Left colon (tissue), 2 donors: ENCODE data around the gene NFE2L2. TPM values are rescaled to one million over a fixed set of nuclear protein-coding genes. Genes with fewer than 3 reads are reported as not detected.
"Not testable (repeated sequence)": the region's sequence is repeated elsewhere in the genome, so short reads cannot be mapped to it uniquely, and the experiment has no call there.

Experiments
- ATAC-seq: fragments of 200-7000 bp; cut with Tn5 transposase; one replicate; pipeline ENCODE4 v1.9.1; 2020; ENCODE audit warnings: mild to moderate bottlenecking, moderate library complexity
- DNase-seq, 2 donors: peaks; one replicate each; pipeline ENCODE4 v3.0.0-alpha.2; 2020
- intact Hi-C, 2 donors: fragments of 100-400 bp; cut with DNase I in 1 of 2; cut with micrococcal nuclease in 1 of 2; formaldehyde crosslinking; loops; one replicate each; pipeline versions ENCODE4 v1.11.2 to v1.14.0; 2022; cut with DNase I, micrococcal nuclease
- total RNA-seq, 2 donors: library from RNA; stranded (reverse); fragmentation: NEBNext Ultra II Directional; extraction: Animal tissue kit (Norgen Biotek cat#: 25700); gene quantifications; one replicate each; pipeline ENCODE4 v1.2.1, GENCODE V29; 2021
- donor health status: DM: no; HTN: no; CAD: no.
- donor health status: DM: yes; HTN: yes; CAD: no.

The NFE2L2 gene
- total RNA-seq, 2 donors from 2014 or later: 73.1 to 94.1 TPM

DNA sequence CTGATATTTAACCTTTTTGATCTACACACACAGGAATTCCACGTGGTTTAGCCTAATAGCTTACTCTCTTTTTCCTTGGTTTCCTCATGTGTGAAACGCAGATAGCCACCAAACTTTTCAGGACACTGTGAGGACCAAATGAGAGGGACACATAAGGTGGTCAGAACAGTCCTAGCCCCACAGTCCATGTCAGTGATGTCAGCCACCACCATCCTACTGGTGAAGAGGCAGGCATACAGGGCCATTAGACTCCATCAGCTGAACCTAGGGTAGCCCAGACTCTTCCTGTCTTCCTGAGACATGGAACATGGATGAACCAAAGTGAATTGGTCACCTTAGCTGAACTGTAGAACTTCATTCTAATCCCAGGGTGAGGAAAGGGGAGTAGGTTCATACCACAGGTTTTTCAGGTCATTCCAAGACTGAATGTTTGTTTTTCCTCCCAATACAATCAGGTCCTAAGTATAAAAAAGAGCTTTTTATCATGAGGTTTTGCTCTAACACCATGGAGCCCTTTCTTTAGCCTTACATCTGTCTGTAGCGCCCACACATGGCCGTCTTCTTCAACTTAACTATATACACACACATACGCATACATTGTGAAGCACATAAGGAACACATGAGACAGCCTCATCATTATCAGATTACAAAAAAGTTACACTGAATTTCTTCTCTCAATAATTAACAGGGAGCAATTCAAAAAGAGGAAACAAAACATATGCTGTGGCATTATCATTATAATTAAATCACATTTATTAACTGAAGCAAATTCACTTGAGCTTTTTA lies 18.5 kb upstream of the NFE2L2 start:
- intact Hi-C loops: no loop called here
- DNase-seq: no peak
- no peak for ATAC-seq

DNA sequence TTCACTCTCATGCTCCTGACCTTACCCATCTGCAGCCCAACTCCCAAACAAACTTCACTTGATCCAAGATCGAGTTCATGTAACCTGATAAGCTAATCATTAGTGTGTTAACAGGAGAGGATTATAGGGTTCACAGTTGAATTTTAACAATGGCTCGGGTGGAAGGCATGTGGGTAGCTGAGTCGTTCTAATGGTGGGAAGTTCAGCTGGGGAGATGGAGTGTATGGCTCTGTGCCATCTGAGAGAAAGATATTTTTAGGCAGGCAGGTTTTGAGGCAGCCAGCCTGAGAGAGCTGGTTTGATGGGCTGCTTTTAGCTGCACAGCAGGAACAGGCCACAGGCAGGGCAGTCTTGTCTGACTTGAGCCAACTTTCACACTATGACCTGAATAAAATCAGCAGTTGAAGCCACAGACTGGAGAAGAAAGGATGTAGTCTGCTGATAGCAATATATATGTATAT lies 17.7 kb upstream of the NFE2L2 start:
- intact Hi-C loops: no loop called here
- DNase-seq (no peak), ATAC-seq (no peak)

- DNase-seq: no peak
- intact Hi-C loops: no loop called here
- no peak for ATAC-seq
Observed at GRCh38 chr2:177281400-177282180, 17.1 kb upstream of the NFE2L2 start.

- ATAC-seq: no peak
- no peak for DNase-seq
- intact Hi-C loops: no loop called here
Observed at GRCh38 chr2:177279847-177280246, 15.3 kb upstream of the NFE2L2 start.

- DNase-seq: no peak
- no peak for ATAC-seq
- intact Hi-C loops: no loop called here
Observed at GRCh38 chr2:177275743-177276055, 11.2 kb upstream of the NFE2L2 start.

- DNase-seq (no peak), ATAC-seq (no peak)
- intact Hi-C loops: no loop called here
Observed at GRCh38 chr2:177275040-177275742, 10.7 kb upstream of the NFE2L2 start.

GRCh38 chr2:177273408-177273807 lies 8.9 kb upstream of the NFE2L2 start:
- intact Hi-C loops: no loop called here
- ATAC-seq: peak; percentile 98
- no peak for DNase-seq

- intact Hi-C loops: no loop called here
- ATAC-seq (no peak), DNase-seq (no peak)
Observed at GRCh38 chr2:177272765-177273164, 8.2 kb upstream of the NFE2L2 start.

DNA sequence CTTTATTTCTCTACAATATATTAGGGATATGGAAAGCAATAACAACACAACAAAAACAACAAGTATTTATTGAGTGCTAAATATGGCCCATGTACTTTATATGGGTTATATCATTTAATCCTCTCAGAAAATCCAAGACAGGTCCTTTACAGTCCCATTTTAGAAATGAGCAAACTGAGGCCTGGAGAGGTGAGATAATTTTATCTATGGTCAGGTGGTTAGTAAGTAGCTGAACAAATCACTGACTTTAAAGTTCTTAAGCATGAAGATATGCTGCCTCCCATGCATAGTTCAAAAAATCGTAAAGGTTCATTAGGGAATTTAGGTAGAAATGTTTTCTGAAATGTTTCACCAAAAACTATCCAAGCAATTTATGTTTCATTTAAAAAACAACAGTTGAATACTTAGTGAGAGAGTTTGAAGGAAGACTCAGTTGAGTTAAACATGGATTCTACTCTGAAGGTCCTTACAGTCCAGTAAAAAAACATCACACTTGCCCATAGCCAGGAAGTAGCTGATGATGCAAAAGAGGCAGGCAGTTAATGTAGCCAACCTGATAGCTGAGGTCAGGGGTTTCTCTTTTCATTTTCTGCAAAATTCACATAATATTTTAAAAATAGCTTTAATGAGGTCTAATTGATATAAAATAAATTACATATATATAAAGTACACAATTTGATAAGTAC lies 7.6 kb upstream of the NFE2L2 start:
- intact Hi-C loops: no loop called here
- DNase-seq: no peak
- no peak for ATAC-seq

DNA sequence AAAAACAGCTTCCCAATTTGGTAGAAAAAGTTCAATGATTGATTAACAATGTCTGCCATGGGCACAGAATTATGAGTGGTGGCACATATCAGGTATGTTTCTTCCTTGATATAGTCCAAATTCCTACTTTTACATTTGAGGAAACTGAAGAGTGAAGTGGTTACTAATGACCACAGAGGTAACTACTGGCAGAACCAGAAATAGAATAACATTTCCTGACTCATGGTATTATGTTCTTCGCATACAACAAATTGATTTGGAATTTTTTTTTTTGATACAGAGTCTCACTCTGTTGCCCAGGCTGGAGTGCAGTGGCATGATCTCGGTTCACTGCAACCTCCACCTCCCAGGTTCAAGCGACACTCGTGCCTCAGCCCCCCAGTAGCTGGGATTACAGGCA lies 6.0 kb upstream of the NFE2L2 start:
- intact Hi-C loops: no loop called here
- no peak for DNase-seq
- no peak for ATAC-seq

- ATAC-seq (no peak), DNase-seq (no peak)
- intact Hi-C loops: loop anchor here in 1 of 2 donors (10.0 kb wide), 2 partner anchors 54 to 104 kb away; partner anchors contain the start of gene HNRNPA3
Observed at GRCh38 chr2:177268901-177269300, 4.4 kb upstream of the NFE2L2 start.

DNA sequence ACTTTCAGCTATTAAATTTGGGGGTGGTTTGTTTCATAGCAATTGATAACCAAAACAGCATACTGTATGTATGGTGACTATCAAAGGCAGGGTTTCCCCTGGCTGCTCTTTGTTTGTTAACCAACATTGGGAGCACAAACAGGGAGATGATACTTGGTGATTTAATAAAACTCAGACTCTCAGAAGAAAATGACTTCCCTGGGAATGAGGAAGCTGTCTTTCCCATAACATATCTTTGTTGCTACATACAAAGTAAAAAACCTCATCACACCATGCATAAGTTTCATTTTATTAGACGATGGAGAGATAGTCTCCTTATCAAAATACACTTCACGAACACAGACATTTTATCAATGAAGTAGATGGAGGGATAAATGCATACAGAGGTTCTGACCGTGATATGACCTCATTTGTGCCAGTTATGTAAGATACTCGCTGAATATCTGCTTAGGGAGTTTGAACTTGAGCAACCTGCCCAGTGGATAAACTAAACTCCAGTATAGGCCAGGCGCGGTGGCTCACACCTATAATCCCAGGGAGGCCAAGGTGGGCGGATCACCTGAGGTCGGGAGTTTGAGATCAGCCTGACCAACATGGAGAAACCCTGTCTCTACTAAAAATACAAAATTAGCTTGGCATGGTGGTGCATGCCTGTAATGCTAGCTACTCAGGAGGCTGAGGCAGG lies 3.8 kb upstream of the NFE2L2 start:
- DNase-seq (no peak), ATAC-seq (no peak)
- intact Hi-C loops: loop anchor here in 1 of 2 donors (10.0 kb wide), 2 partner anchors 54 to 104 kb away; partner anchors contain the start of gene HNRNPA3

- intact Hi-C loops: loop anchor here in 1 of 2 donors (10.0 kb wide), 2 partner anchors 52 to 102 kb away; partner anchors contain the start of gene HNRNPA3
- DNase-seq, ATAC-seq: not testable (repeated sequence)
Observed at GRCh38 chr2:177266955-177267354, 2.4 kb upstream of the NFE2L2 start.

GRCh38 chr2:177265824-177266817 lies 1.6 kb upstream of the NFE2L2 start:
- no peak for DNase-seq
- peak; percentile 5 for ATAC-seq
- intact Hi-C loops: loop anchor here in 1 of 2 donors (10.0 kb wide), 2 partner anchors 51 to 101 kb away; partner anchors contain the start of gene HNRNPA3

DNA sequence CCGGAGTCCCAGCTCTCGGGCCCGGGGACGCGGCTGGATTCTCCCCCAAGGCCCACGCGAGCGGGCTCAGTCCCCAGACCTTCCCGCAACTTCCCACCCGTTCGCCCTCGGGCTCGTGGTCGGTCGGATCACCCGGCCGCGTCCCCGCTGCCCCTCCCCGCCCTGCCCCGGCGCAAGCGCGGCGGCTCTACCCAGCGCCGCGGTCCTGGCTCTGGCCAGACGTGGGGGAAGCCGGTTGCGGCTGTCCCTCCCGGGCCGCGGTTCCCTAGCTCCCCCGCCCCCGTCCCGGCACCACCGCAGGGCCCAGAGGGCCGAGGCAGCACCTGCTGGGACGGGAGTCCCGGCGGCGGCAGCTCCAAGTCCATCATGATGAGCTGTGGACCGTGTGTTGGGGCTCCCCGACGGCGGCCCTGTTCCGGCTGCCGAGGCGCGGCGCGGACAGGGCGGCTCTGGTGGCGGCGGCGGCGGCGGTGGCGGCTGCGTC lies 276 bp downstream of the NFE2L2 start:
- peak; percentile 21 for ATAC-seq
- DNase-seq: no peak

DNA sequence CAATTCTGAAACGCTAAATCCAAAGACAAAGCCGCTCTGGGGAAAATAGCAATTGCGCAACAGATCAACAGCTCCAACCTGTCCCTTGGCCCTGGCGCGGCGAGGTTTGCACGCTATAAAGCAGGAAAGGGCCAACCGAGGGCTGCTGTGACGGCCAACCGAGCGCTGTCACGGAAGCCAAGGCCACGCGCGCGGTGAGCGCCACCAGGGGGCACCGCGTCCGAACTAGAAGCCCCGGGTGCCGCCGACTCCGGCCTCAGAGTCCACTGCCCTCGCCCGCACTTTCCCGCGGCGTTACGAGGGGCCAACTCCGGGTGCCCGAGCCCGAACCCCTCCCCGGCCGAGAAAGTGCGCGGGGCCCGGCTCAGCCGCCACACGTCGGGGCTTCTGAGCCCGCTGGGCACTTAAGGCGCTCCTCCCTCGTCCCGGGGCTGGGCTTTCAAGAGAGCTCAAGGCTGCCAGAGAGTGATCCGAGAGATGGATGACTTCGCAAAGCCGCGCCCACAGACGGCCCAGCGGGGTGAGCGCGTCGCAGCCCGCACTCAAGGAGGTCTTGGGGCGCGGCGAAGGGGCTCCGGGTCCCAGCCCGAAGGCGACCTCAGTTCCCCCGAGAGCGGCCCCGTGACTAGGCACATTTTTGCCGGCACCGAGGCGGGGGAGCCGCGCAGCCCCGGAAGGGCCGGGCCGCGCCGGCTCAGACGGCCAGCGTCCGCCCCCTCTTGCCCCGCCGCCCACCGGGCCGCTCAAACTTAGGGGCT lies 897 bp downstream of the NFE2L2 start:
- intact Hi-C loops: loop anchor here in 1 of 2 donors (10.0 kb wide), 2 partner anchors 49 to 99 kb away; partner anchors contain the start of gene HNRNPA3
- ATAC-seq (peak; percentile 66), DNase-seq (peak; percentile 98 to 100)

More for the DNA sequence above, 276 bp downstream of the NFE2L2 start:
- intact Hi-C loops: loop anchor here in 1 of 2 donors (10.0 kb wide), 2 partner anchors 49 to 99 kb away; partner anchors contain the start of gene HNRNPA3
